8988T (cell line): ENCODE data around the gene MTHFR.

Experiments
- DNase-seq: peaks from one replicate; pipeline ENCODE4 v3.0.0; 2011

Gene MTHFR

GRCh38 chr1:11780380-11781147 lies 25.2 kb downstream of the MTHFR start:
- DNase-seq, result no peak

- no peak for DNase-seq
Measured at GRCh38 chr1:11779715-11780379, 25.9 kb downstream of the MTHFR start.

- DNase-seq, result no peak
Measured at GRCh38 chr1:11778844-11779623, 26.7 kb downstream of the MTHFR start.

DNA sequence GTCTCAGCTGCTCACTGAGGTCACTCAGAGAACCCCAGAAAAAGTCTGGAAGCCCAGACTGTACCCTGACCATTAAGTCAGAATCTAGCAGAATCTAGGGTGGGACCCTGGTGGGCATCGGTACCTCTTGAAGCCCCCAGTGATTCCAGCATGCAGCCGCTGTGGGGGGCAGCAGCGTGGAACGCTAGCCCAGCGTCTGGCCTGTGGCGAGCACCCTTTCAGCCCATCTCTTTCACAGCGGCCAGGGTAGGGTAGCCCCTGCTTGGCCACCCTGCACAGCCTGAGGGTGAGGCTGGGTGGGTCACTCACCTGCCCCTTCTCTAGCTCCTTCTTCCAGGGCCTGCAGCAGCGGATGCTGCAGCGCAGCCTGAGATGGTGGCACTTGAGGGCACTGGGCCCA lies 27.4 kb downstream of the MTHFR start:
- DNase-seq, result no peak

DNA sequence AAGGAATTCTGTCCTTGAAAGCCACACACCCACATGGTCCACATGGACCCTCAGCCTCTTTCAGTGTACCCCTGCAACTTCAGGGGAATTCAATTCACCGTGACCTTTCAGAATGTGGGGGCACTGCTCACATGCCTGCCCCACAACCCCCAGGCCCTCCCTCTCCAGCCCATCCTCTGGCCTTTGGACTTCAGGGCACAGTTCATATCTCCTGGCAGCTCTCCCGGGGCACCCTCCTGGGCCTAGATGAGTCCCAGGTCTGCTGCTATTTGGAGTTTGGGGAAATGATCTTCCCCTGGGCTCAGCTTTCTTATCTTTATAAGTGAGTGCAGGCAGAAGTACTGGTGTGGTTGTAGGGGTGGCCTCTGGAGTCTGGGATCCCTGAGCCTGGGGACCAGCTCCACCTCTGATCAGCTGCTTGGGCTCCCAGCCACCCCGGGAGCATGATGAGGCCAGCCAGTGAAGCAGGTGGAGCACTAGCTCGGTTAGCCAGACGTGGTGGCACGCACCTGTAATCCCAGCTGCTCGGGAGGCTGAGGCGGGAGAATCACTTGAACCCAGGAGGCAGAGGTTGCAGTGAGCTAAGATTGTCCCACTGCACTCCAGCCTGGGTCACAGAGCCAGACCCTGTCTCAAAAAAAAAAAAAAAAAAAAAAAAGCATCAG lies 28.0 kb downstream of the MTHFR start:
- DNase-seq, result no peak

GRCh38 chr1:11774753-11775152 lies 31.0 kb downstream of the MTHFR start:
- DNase-seq, result no peak

GRCh38 chr1:11772458-11772857 lies 33.3 kb downstream of the MTHFR start:
- no peak for DNase-seq

DNA sequence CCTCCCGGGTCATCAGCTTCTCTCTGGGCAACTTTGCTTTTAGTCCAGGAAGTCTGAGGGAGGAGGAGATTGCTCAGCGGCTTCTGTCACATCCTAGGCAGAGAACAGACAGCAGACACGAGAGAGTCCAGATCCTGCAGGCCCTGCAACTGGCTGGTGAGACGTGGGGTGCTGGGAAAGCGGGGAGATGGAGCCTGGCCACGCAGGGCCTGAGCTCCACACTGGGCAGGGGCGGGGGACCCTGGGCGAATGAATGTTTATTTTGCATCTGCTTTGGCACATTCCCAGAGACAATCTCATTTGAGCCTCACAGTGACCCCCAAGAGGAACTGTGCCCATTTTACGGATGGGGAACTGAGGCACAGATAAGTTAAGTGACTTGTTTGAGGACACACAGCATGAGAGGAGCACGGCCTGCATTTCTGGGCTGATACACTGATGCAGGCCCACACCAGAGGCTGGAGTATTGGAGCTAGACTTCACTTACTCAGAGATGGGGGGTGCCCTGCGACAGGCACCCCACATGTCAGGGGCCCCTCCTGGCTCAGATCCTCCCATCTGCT lies 34.2 kb downstream of the MTHFR start:
- DNase-seq, result no peak

- DNase-seq, result no peak
Measured at GRCh38 chr1:11770011-11770410, 35.8 kb downstream of the MTHFR start.

DNA sequence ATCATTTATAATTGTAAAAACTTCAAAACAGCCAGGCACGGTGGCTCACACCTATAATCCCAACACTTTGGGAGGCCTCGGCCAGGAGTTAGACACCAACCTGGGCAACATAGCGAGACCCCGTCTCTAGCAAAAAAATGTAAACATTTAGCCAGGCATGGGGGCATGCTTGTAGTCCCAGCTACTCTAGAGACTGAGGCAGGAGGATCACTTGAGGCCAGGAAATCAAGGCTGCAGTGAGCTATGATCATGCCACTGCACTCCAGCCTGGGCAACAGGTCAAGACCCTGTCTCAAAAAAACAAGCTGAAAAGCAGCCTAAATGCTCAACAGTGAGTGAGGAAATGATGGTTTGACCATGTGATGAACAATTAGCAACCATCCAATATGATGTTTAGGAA lies 36.5 kb downstream of the MTHFR start:
- no peak for DNase-seq

DNA sequence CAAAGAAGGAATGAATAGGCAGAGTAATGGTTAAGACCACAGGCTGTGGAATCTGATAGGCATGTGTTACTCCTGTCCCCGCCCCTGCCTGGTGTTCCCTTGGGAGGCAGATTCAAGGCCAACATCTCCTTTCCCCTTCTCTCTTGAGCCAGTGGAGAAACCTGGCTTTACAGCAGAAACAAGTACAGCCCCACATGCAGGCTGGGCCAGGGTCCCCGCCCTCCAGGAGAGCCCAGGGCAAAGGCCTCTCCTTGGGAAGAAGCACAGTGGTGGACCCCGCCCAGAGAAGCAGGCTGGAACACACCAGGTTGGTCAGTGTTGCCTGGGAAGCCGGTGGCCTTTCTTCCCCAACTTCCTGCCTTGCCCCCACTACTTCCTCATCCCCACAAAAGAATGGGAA lies 36.9 kb downstream of the MTHFR start:
- no peak for DNase-seq

GRCh38 chr1:11767922-11768704 lies 37.7 kb downstream of the MTHFR start:
- no peak for DNase-seq

DNA sequence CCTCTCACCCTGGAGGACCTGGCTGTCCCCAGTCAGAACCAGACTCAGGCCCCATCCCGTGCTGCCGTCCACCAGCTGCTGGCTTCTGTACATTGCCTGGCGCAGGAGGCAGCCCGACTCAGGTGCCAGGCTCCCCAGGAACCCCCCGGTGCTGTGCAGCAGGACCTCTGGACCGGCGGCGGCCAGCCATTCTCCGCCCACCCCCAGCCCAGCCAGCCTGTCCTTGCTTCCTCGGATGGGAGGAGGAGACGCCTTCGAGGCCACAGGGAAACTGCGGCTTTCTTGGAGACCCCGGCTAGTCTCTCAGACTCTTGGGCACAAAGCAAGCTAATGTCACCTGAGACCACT lies 39.4 kb downstream of the MTHFR start:
- DNase-seq, result no peak

GRCh38 chr1:11765661-11766428 lies 39.9 kb downstream of the MTHFR start:
- no peak for DNase-seq

DNA sequence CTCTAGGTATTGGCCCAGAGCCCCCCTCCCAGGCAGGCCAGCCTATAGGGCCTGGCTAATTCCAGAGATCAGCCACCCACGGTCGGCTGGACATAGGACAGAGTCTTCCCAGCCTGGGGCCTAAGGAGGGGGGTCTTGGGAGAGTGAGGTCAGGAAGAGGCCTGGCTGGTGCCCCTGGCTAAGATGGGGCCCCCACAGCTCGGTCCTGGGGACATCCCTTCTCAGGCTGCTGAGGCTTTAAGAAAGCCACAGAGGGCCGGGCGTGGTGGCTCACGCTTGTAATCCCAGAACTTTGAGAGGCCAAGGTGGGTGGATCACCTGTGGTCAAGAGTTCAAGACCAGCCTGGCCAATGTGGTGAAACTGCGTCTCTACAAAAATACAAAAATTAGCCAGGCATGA lies 41.2 kb downstream of the MTHFR start:
- DNase-seq, result no peak

GRCh38 chr1:11764115-11764514 lies 41.6 kb downstream of the MTHFR start:
- no peak for DNase-seq

DNA sequence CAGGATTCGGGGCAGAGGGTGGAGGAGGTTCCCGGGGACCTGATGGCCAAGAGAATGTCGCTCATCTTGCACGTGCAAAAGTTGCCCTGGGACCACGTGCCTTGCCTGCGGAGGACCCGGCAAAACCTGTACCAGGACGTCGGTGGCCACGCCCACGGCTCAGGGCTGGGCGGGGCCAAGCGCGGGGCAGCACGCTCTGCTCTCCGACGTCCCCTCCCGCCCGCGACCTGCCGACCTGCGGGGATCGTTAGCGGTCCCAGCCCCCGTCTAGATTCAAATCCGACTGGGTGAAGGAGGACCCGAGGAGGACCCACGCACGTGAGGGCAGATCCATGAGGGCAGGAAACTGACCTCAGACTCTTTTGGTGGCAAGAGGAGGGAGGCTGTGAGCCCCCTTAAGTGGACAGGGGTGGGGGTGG lies 43.8 kb downstream of the MTHFR start, which contains the start of gene C1orf167:
TSS of gene C1orf167 (plus strand) at position 206 of the 419 bp plus-strand sequence. CDS start 2,208 bp downstream, outside the sequence.
- DNase-seq, result no peak

DNA sequence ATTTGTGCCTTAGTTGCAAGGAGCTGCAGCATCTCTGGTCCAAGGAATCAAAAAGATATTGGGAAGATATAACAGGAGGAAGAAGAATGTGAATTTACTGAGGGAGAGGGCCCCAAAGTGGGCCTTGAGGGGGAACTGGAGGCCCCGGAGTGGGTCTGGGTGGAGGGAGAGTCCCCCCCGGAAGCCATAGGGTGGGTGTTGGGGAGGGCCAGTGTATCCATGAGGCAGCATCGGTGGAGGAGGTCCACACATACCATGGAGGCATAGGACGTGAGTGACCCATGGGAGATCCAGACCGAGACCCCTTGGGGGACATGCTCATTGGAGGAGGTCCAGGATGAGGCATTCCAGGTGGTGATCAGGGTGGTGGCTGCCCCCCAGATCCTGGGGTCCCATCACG lies 44.5 kb downstream of the MTHFR start:
- no peak for DNase-seq

GRCh38 chr1:11759791-11760190 lies 46.0 kb downstream of the MTHFR start:
- no peak for DNase-seq

DNA sequence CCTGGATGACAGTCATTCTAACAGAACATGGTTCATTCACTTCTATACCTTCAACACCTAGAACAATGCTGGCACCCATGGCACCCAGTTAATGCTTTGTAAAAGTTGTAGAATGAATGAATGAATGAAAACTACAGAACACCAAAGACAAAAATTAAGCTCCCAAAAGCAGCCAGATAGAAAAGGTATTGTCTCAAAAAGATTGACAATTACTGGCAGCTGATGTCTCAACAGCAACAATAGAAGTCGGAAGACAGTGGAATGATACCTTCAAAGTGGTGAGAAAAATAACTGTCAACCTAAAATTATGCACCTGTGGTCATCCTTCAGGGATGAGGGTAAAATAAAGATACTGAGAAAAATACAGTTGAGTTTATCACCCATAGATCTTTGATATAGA lies 48.7 kb downstream of the MTHFR start:
- no peak for DNase-seq

- no peak for DNase-seq
Measured at GRCh38 chr1:11753555-11754208, 52.1 kb downstream of the MTHFR start.
